ENCODE results near the gene YEATS4. TPM values are rescaled to one million over a fixed set of nuclear protein-coding genes. Genes with fewer than 3 reads are reported as not detected.

YEATS4 gene
- polyA plus RNA-seq, 1 donor from 2014 or later = 29.8 TPM

DNA sequence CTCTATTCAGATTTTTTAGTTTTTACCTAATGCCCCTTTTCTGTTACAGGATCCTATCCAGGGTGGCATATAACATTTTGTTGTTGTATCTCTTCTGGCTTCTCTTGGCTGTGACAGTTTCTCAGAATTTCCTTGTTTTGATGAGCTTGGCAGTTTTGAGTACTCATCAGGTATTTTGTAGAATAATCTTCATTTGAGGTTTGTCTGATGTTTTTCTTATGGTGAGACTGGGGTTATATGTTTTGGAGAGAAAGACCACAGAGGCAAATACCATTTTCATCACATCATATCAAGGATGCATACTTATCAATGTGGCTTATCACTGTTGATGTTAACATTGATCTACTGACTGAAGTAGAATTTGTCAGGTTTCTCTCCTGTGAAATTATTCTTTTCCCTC, 25.4 kb upstream of the YEATS4 start:
- Mint-ChIP-seq H3K4me1 (peaks cover 15 to 31% (median 20%) of the 10 kb centered on the region in 3 donors), H3K9me3 (no peaks in the 10 kb centered on the region), H3K27ac (peak overlapping the region in 1 of 3 donors; percentile 93), H3K36me3 (no peaks in the 10 kb centered on the region), H3K27me3 (peaks cover 1% of the 10 kb centered on the region), H3K4me3 (no peak overlapping the region)

GRCh38 chr12:69337311-69338090, 22.0 kb upstream of the YEATS4 start:
- Mint-ChIP-seq H3K27ac (peak overlapping the region in 2 of 3 donors; percentile 78 to 88), H3K36me3 (no peaks in the 10 kb centered on the region), H3K4me1 (peaks cover 13 to 19% (median 14%) of the 10 kb centered on the region in 3 donors), H3K9me3 (no peaks in the 10 kb centered on the region), H3K27me3 (peaks cover 1% of the 10 kb centered on the region), H3K4me3 (peak overlapping the region in 2 of 4 donors; percentile 35 to 36)

GRCh38 chr12:69338120-69338859, 21.3 kb upstream of the YEATS4 start:
- peak overlapping the region in 2 of 4 donors; percentile 61 to 65 for H3K4me3 Mint-ChIP-seq
- peak overlapping the region in 2 of 3 donors; percentile 78 to 86 for H3K27ac Mint-ChIP-seq
- H3K27me3 Mint-ChIP-seq = peaks cover 1% of the 10 kb centered on the region

DNA sequence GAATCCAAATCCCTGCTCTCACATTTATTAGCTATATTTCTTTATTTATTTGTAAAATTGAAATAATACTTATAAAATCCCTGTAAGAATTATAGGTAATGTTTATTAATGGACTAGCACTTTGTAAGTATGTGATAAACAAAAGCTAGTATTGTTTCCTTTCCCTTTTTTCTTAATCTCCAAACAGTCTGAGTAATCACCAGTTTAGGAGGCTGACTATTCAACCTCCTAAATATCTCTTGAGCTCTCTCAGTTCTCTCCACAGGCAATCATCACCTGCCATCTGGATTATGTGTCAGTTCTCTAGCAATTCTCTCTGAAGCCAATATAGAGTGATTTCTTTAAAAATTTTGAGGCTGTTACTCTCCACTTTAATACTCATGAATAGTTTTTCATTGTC, 20.6 kb upstream of the YEATS4 start:
- H3K4me1 Mint-ChIP-seq = peaks cover 13 to 17% (median 14%) of the 10 kb centered on the region in 3 donors
- H3K27ac Mint-ChIP-seq = peak overlapping the region in 1 of 3 donors; percentile 73
- H3K27me3 Mint-ChIP-seq = peaks cover 1% of the 10 kb centered on the region
- no peaks in the 10 kb centered on the region for H3K9me3 Mint-ChIP-seq
- H3K4me3 Mint-ChIP-seq = no peak overlapping the region
- H3K36me3 Mint-ChIP-seq = no peaks in the 10 kb centered on the region

More at GRCh38 chr12:69338120-69338859, 21.3 kb upstream of the YEATS4 start:
- no peaks in the 10 kb centered on the region for H3K36me3 Mint-ChIP-seq
- peaks cover 13 to 17% (median 14%) of the 10 kb centered on the region in 3 donors for H3K4me1 Mint-ChIP-seq
- no peaks in the 10 kb centered on the region for H3K9me3 Mint-ChIP-seq

DNA sequence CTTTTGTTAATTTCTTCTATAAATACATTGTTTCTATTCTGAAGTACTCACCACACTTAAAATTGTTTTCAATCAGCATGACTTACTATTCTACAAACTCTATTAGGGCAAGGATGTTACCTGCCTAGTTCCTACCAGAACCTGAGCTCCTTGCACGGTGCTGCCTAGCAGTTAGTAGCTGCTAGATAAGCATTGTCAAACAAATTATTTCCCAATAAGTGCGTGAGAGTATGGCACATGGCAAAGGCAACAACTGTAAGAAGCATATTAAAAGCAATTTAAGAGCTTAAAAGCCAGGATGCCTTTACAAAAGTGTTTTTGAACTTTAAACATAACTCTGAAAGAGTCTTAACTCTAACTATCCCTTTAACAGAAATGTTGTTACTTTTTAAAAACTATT, 19.5 kb upstream of the YEATS4 start:
- no peak overlapping the region for H3K27ac Mint-ChIP-seq
- no peaks in the 10 kb centered on the region for H3K9me3 Mint-ChIP-seq
- H3K4me1 Mint-ChIP-seq = peaks cover 13 to 17% (median 14%) of the 10 kb centered on the region in 3 donors
- H3K27me3 Mint-ChIP-seq = peaks cover 1% of the 10 kb centered on the region
- no peaks in the 10 kb centered on the region for H3K36me3 Mint-ChIP-seq
- no peak overlapping the region for H3K4me3 Mint-ChIP-seq

DNA sequence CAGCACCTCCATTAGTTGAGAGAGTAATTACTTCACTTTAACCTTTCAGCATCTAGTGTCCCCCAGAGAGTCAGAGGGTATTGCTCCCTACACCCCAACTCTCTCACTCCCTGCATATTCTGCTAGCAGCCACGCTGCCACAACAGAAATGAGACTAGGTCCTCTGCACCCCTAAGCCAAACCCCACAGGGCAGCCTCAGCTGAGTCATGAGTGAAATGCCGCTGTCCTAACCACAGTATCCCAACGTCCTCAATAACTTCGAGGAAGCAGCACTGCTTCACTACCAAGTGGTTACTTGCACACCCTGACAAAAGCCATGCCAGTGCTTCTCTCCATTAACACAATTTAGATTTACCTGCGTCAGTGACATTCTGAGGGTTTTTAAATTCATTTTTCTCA, 18.2 kb upstream of the YEATS4 start:
- peaks cover 1% of the 10 kb centered on the region for H3K27me3 Mint-ChIP-seq
- H3K36me3 Mint-ChIP-seq = no peaks in the 10 kb centered on the region
- H3K27ac Mint-ChIP-seq = no peak overlapping the region

GRCh38 chr12:69342421-69342820, 17.1 kb upstream of the YEATS4 start:
- Mint-ChIP-seq H3K27me3 (peaks cover 1% of the 10 kb centered on the region), H3K4me1 (peaks cover 7 to 12% (median 11%) of the 10 kb centered on the region in 3 donors), H3K27ac (no peak overlapping the region), H3K9me3 (no peaks in the 10 kb centered on the region), H3K36me3 (no peaks in the 10 kb centered on the region), H3K4me3 (no peak overlapping the region)

More for the DNA sequence above, 18.2 kb upstream of the YEATS4 start:
- peaks cover 13 to 17% (median 14%) of the 10 kb centered on the region in 3 donors for H3K4me1 Mint-ChIP-seq
- H3K9me3 Mint-ChIP-seq = no peaks in the 10 kb centered on the region
- no peak overlapping the region for H3K4me3 Mint-ChIP-seq

DNA sequence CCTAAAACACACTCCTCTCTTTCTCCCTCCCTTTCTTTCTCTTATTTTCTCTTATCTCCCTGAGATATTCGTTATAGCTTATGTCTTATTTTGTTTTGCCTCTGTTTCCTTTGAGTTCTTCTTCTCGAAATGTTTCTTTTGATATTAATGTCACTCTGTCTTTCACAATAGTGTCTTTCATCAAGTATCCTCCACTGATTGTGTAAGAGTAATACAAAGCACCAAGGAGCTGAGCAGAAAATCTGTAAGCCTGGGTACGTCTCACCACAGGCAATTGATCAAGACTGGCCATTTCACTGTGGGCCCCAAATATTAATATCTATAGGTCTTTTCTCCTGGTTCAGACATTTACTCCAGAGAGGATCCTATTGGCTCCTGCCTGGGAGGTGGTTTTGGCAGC, 16.2 kb upstream of the YEATS4 start:
- Mint-ChIP-seq H3K36me3 (no peaks in the 10 kb centered on the region), H3K9me3 (no peaks in the 10 kb centered on the region), H3K27me3 (no peaks in the 10 kb centered on the region), H3K4me3 (no peak overlapping the region), H3K27ac (peak overlapping the region in 2 of 3 donors; percentile 3 to 19), H3K4me1 (peaks cover 3 to 8% (median 8%) of the 10 kb centered on the region in 3 donors)

GRCh38 chr12:69343885-69344612, 15.5 kb upstream of the YEATS4 start:
- H3K27me3 Mint-ChIP-seq = no peaks in the 10 kb centered on the region
- H3K4me1 Mint-ChIP-seq = peaks cover 3 to 10% (median 8%) of the 10 kb centered on the region in 3 donors
- H3K4me3 Mint-ChIP-seq = no peak overlapping the region
- H3K27ac Mint-ChIP-seq = no peak overlapping the region
- no peaks in the 10 kb centered on the region for H3K36me3 Mint-ChIP-seq
- no peaks in the 10 kb centered on the region for H3K9me3 Mint-ChIP-seq

DNA sequence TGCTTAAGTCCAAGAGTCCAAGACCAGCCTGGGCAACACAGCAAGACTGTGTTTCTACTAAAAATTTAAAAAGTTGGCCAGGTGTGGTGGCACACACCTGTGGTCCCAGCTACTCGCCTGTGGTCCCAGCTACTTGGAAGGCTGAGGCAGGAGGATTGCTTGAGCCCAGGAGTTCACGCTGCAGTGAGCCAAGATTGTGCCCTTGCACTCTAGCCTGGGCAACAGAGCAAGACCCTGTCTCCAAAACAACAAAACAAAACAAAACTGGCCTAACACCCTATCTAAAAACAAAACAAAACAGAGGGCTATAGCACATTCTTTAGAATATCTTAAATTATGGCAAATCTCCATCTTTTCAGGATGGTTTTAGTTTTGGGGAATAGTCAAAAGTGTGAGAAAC, 14.5 kb upstream of the YEATS4 start:
- Mint-ChIP-seq H3K9me3 (no peaks in the 10 kb centered on the region), H3K27me3 (no peaks in the 10 kb centered on the region), H3K4me3 (no peak overlapping the region), H3K36me3 (no peaks in the 10 kb centered on the region), H3K4me1 (peaks cover 3 to 7% (median 6%) of the 10 kb centered on the region in 3 donors), H3K27ac (no peak overlapping the region)

DNA sequence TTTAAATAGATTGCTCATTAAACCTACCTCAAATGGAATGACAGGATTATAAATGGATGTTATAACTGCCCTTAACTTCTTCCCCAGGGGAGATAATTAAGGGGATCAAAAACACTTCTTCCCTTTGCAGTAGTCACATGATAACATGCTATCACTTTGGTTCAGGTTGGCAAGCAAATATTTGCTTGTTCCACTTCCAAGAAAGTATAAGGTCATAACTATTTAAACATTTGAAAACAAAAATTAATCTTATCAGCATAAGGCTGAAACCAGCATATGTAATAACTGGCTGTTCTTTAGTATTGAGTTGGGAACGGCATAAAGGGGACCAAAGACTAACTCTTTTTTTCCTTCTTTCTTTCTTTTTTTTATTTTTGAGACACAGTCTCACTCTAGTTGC, 13.8 kb upstream of the YEATS4 start:
- H3K4me1 Mint-ChIP-seq = peaks cover 3 to 7% (median 6%) of the 10 kb centered on the region in 3 donors
- H3K4me3 Mint-ChIP-seq = no peak overlapping the region
- no peaks in the 10 kb centered on the region for H3K9me3 Mint-ChIP-seq
- H3K36me3 Mint-ChIP-seq = no peaks in the 10 kb centered on the region
- H3K27ac Mint-ChIP-seq = no peak overlapping the region
- H3K27me3 Mint-ChIP-seq = no peaks in the 10 kb centered on the region

DNA sequence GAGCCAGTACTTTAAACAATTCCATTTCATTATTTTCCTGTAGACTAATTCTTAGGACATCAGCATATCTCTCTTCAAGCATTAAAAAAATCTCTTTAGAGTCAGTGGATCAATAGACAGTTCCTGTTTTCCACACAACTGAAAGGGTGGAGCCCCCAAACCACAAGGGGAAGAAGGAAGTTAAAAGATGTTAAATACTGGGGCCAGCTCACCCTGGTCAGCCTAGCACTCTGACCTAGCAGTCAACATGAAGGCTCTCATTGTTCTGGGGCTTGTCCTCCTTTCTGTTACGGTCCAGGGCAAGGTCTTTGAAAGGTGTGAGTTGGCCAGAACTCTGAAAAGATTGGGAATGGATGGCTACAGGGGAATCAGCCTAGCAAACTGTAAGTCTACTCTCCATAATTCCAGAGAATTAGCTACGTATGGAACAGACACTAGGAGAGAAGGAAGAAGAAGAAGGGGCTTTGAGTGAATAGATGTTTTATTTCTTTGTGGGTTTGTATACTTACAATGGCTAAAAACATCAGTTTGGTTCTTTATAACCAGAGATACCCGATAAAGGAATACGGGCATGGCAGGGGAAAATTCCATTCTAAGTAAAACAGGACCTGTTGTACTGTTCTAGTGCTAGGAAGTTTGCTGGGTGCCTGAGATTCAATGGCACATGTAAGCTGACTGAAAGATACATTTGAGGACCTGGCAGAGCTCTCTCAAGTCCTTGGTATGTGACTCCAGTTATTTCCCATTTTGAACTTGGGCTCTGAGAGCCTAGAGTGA, 11.2 kb upstream of the YEATS4 start, which contains the start of gene LYZ:
Gene LYZ (plus strand): TSS at position 220 of the 777 bp plus-strand sequence. CDS start 28 bp downstream, at position 248.
- Mint-ChIP-seq H3K36me3 (no peaks in the 10 kb centered on the region), H3K4me3 (peak within 1 kb of the TSS in 2 of 4 donors; percentile 47 to 61), H3K9me3 (no peaks in the 10 kb centered on the region), H3K4me1 (peaks cover 3 to 7% (median 6%) of the 10 kb centered on the region in 3 donors), H3K27ac (peak within 1 kb of the TSS in 1 of 3 donors; percentile 2), H3K27me3 (peaks cover 2% of the 10 kb centered on the region)

DNA sequence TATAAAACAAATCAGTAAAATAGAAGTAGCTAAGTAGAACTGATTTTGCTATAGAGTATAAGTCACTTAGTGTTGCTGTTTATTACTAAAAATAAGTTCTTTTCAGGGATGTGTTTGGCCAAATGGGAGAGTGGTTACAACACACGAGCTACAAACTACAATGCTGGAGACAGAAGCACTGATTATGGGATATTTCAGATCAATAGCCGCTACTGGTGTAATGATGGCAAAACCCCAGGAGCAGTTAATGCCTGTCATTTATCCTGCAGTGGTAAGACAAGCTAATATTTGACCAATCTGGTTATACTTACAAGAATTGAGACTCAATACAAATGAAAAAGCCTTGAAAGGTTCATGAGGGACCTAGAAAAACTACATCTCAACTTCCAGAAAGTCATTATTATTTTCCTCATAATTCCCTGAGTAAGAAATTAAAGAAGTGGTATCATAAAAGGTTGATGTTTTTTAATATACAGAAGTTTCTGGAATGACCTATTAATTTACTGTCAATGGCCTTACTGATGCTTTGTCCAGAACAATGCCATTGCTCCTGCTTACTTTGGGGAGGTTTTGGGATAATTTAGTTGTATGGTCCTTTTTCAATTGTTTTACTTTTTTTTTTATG, 9.4 kb upstream of the YEATS4 start:
- Mint-ChIP-seq H3K27me3 (peaks cover 2% of the 10 kb centered on the region), H3K36me3 (no peaks in the 10 kb centered on the region), H3K9me3 (no peaks in the 10 kb centered on the region), H3K27ac (peak overlapping the region in 1 of 3 donors; percentile 35), H3K4me1 (peaks cover 3 to 7% (median 6%) of the 10 kb centered on the region in 3 donors), H3K4me3 (no peak overlapping the region)

GRCh38 chr12:69350777-69351176, 8.8 kb upstream of the YEATS4 start:
- H3K27ac Mint-ChIP-seq = no peak overlapping the region
- H3K9me3 Mint-ChIP-seq = no peaks in the 10 kb centered on the region
- peaks cover 2% of the 10 kb centered on the region for H3K27me3 Mint-ChIP-seq
- peaks cover 3 to 7% (median 6%) of the 10 kb centered on the region in 3 donors for H3K4me1 Mint-ChIP-seq
- H3K36me3 Mint-ChIP-seq = no peaks in the 10 kb centered on the region
- H3K4me3 Mint-ChIP-seq = no peak overlapping the region
